Endothelial cell of umbilical vein (primary cell): ENCODE measurements around the gene PDE3B. TPM values are rescaled to one million over a fixed set of nuclear protein-coding genes. Genes with fewer than 3 reads are reported as not detected.

Experiments
- BruUV-seq: library from RNA; stranded (reverse); fragments of 400-500 nt; replicated peaks from 2 replicates; lab custom pipeline; 2021; lab: Mats Ljungman, UMichigan
- CTCF ChIA-PET: fragments of 300-600, 350-600 bp; sonication (Branson Sonifier 250); formaldehyde crosslinking; loops from one replicate; lab custom pipeline; 2021; ENCODE audit warnings: antibody characterized with exemption, inconsistent platforms; lab: Charles Lee
- POLR2A ChIA-PET: fragments of 300-600, 350-600 bp; sonication (Branson Sonifier 250); formaldehyde crosslinking; loops from one replicate; lab custom pipeline; 2021; ENCODE audit warnings: antibody characterized with exemption, inconsistent platforms; lab: Charles Lee
- DNase-seq: peaks from one replicate; pipeline ENCODE4 v3.0.0-alpha.2; 2011; ENCODE audit warnings: low read depth, low spot score
- FAIRE-seq: peaks from 2 replicates; lab custom pipeline; 2011; peaks lifted over from hg19 to GRCh38; lab: Jason Lieb, UNC
- H2AFZ ChIP-seq: 2 replicates; pipeline ENCODE4 v1.6.0; 2012; ENCODE audit warnings: low read depth, low read length, control low read depth, inconsistent platforms
- H3K27ac ChIP-seq: 2 replicates; pipeline ENCODE4 v1.5.1; 2011; ENCODE audit warnings: low read depth, mild to moderate bottlenecking, control low read depth, low read length, moderate library complexity; ENCODE audit not compliant: insufficient read depth
- H3K27me3 ChIP-seq, 2 experiments: 2 replicates each; pipeline versions ENCODE4 v1.6.0 to v1.6.1; 2011; ENCODE audit warnings: low read length in 2 of 2, mixed read lengths in 1 of 2; ENCODE audit not compliant: control insufficient read depth in 2 of 2, insufficient read depth in 2 of 2
- H3K36me3 ChIP-seq, 2 experiments: 2 replicates in 1 of 2; 3 replicates in 1 of 2; pipeline ENCODE4 v1.5.1; 2011; ENCODE audit warnings: low read length in 2 of 2, mild to moderate bottlenecking in 1 of 2, moderate library complexity in 1 of 2; ENCODE audit not compliant: control insufficient read depth in 2 of 2, insufficient read depth in 2 of 2; ENCODE audit errors: extremely low read depth in 1 of 2
- H3K4me1 ChIP-seq: 3 replicates; pipeline ENCODE4 v1.5.1; 2011; ENCODE audit warnings: mild to moderate bottlenecking, low read length; ENCODE audit not compliant: control insufficient read depth, insufficient read depth; ENCODE audit errors: extremely low read depth
- H3K4me2 ChIP-seq: 2 replicates; pipeline ENCODE4 v1.6.1; 2011; ENCODE audit warnings: low read length, control low read depth, mixed read lengths; ENCODE audit not compliant: insufficient read depth
- H3K4me3 ChIP-seq, 3 experiments: fragments of 200-600 bp in 1 of 3; sonication (generic), shearing (Covaris generic) in 1 of 3; replicated peaks in 1 of 3; 2 replicates each; pipeline ENCODE4 v1.5.1; 2011 to 2016; ENCODE audit warnings: control low read depth in 3 of 3, low read length in 3 of 3, mild to moderate bottlenecking in 2 of 3, inconsistent platforms in 1 of 3, low read depth in 1 of 3, moderate library complexity in 1 of 3; ENCODE audit not compliant: insufficient read depth in 1 of 3
- H3K79me2 ChIP-seq: 2 replicates; pipeline ENCODE4 v1.6.0; 2012; ENCODE audit warnings: low read length, inconsistent platforms; ENCODE audit not compliant: control insufficient read depth, insufficient read depth
- H3K9ac ChIP-seq: replicated peaks from 2 replicates; pipeline ENCODE3; 2011; ENCODE audit warnings: low read length, control low read depth; ENCODE audit not compliant: insufficient read depth; ENCODE audit errors: extremely low read depth
- H3K9me1 ChIP-seq: replicated peaks from 3 replicates; pipeline ENCODE4 v1.6.0; 2011; ENCODE audit warnings: mild to moderate bottlenecking, low read length; ENCODE audit not compliant: control insufficient read depth, insufficient read depth; ENCODE audit errors: extremely low read depth
- H3K9me3 ChIP-seq: replicated peaks from 2 replicates; pipeline ENCODE4 v1.5.1; 2012; ENCODE audit warnings: low read length, inconsistent platforms; ENCODE audit not compliant: control insufficient read depth, insufficient read depth
- H4K20me1 ChIP-seq: replicated peaks from 2 replicates; pipeline ENCODE3; 2011; ENCODE audit warnings: mild to moderate bottlenecking, low read length; ENCODE audit not compliant: control insufficient read depth, insufficient read depth; ENCODE audit errors: extremely low read depth
- CTCF ChIP-seq, 2 donors: IDR thresholded peaks; 1 replicate in 1 of 2; 2 replicates in 1 of 2; pipeline ENCODE4 v1.5.1; 2011; ENCODE audit warnings: low read length in 2 of 2, mild to moderate bottlenecking in 2 of 2, moderate library complexity in 2 of 2, control low read depth in 1 of 2, inconsistent platforms in 1 of 2, low read depth in 1 of 2; ENCODE audit not compliant: insufficient read depth in 1 of 2; ENCODE audit errors: extremely low read depth in 1 of 2
- POLR2A ChIP-seq: IDR thresholded peaks from 2 replicates; pipeline ENCODE4 v1.6.1; 2012; ENCODE audit warnings: low read depth, mild to moderate bottlenecking, control low read depth, low read length
- dilution Hi-C: fragments of 300-500 bp; cut with MboI; formaldehyde crosslinking; loops from one replicate; pipeline ENCODE4 v1.15.0; 2019; ENCODE audit warnings: low sequenced_read_pairs; ENCODE audit not compliant: extremely low pct_ligation_motif_present
- intact Hi-C: fragments of 100-400 bp; cut with micrococcal nuclease; formaldehyde crosslinking; loops from one replicate; pipeline ENCODE4 v1.10.0; 2022
- polyA plus RNA-seq, 4 experiments: library from polyadenylated mRNA; depleted of rRNA in 3 of 4; stranded (reverse) in 3 of 4; unstranded in 1 of 4; fragments of >200 nt; gene quantifications; 2 replicates each; pipeline versions ENCODE4 v1.2.1 to v1.2.3, GENCODE V29; 2011 to 2012; ENCODE audit warnings: missing spikeins in 1 of 4
- total RNA-seq: library from RNA; stranded (reverse); gene quantifications from 2 replicates; pipeline ENCODE4 v1.2.3, GENCODE V29; 2021

PDE3B gene
- total and polyA plus RNA-seq, 2 donors (not counting 3 experiments of a cell fraction or from before 2014, with no cell fraction given) = 0.26 to 1.9 TPM

DNA sequence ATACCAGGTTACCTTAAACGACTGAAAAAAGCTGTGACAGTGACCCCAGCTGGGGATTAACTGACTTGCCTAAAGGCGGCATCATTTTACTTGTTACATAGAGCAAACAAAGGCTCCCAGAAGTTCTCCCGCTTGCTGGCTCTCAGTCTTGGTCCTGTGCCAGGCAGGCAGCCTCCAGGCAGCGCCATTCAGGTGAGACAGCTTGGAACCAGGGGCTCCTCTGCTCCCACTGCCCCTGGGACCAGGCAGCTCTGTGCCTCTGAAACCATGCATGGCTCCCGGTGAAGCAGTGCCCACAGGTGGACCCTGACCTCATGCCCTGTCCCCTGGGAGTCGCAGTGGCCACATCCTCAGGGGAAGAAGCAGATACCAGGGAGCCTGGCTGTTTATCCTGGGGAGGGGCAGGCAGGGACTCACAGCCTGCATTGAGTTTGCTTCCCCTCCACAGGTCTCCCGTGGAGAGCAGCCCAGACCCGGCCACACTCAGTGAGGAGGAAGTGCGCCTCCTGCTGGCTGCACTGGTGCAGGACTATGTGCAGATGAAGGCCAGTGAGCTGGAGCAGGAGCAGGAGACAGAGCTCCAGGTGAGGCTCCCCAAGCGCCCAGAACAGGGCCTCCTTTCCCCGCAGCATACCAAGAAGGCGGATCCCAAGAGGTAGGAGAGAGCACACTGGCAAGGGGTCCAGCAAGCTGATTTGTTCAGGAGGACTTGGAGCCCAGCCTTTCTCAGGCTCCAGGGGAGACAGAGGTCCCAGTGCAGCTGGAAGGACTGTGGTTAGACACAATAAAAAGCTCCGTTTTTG is 264.0 kb downstream of the PDE3B start:
- H3K27ac ChIP-seq = no peak overlapping the region
- no peaks in the 10 kb centered on the region for H3K9me1 ChIP-seq
- peak; percentile 67 for FAIRE-seq
- H3K9me3 ChIP-seq = no peaks in the 10 kb centered on the region
- H3K4me3 ChIP-seq = no peak overlapping the region
- H4K20me1 ChIP-seq = no peaks in the 10 kb centered on the region
- H2AFZ ChIP-seq = no peak overlapping the region
- TF ChIP-seq POLR2A = no peak
- peak; percentile 77 to 93 for TF ChIP-seq CTCF (IDR thresholded peaks at IDR 0.05; ENCODE audit: extremely low read depth in 1 of 2, insufficient read depth in 1 of 2, low read depth in 1 of 2, low read length in 2 of 2)
- H3K36me3 ChIP-seq = no peaks in the 10 kb centered on the region
- ChIA-PET CTCF (interaction anchor here (0.6 to 9.7 kb wide), 79 partner anchors 7 to 1706 kb away, joined by 3 to 833 read pairs (median 6); partner anchors contain the start of genes CALCB, CYP2R1 and PSMA1), POLR2A (interaction anchor here (1.8 to 1.9 kb wide), 2 partner anchors 16 to 118 kb away, joined by 7 to 10 read pairs; partner anchors contain the start of gene CYP2R1)
- dilution Hi-C loops (no loop called here), intact Hi-C loops (loop anchor here (1.0 to 5.0 kb wide), 7 partner anchors 99 to 385 kb away; partner anchors contain the start of genes PDE3B and PSMA1)
- H3K4me2 ChIP-seq = no peak overlapping the region
- peak; percentile 42 for DNase-seq
- no peaks in the 10 kb centered on the region for H3K79me2 ChIP-seq
- BruUV-seq = no TSS peak
- H3K4me1 ChIP-seq = peaks cover 16% of the 10 kb centered on the region
- H3K27me3 ChIP-seq = peaks cover 0 to 13% of the 10 kb centered on the region in 2 experiments
- no peak overlapping the region for H3K9ac ChIP-seq
